ENCODE measurements around the gene ATG4B.

- TF ChIP-seq ARNTL (CRISPR knock-in tag; IDR thresholded peaks at IDR 0.05; ENCODE audit: borderline replicate concordance, low read depth), result no peak
- no peak for TF ChIP-seq ZNF565 (CRISPR knock-in tag; conservative IDR thresholded peaks at IDR 0.05; ENCODE audit: low read depth)
Measured at GRCh38 chr2:241603686-241604085, 33.8 kb upstream of the ATG4B start.

Measured in SK-N-SH treated with all-trans-retinoic acid at 6 μM for 48 hours (cell line).